Measurements from ENCODE around the gene GAPDH.

Gene GAPDH

GRCh38 chr12:6550294-6551062 is 16.2 kb downstream of the GAPDH start:
- DNase-seq (ENCODE audit: low read depth) = peak; percentile 93
- peak overlapping the region; percentile 16 for H3K4me3 ChIP-seq (ENCODE audit: low read depth, low read length)
- TF ChIP-seq MAX (IDR thresholded peaks at IDR 0.05; ENCODE audit: low read depth, low read length) (0 out of 2 replicates have a peak, but pooled peaks have one; percentile 9), POLR2A (IDR thresholded peaks at IDR 0.05; ENCODE audit: extremely low read depth, insufficient read length) (no peak)

GRCh38 chr12:6551063-6551461 is 16.7 kb downstream of the GAPDH start:
- no peak for DNase-seq (ENCODE audit: low read depth)
- H3K4me3 ChIP-seq (ENCODE audit: low read depth, low read length) = no peak overlapping the region
- no peak for TF ChIP-seq MAX (IDR thresholded peaks at IDR 0.05; ENCODE audit: low read depth, low read length)

DNA sequence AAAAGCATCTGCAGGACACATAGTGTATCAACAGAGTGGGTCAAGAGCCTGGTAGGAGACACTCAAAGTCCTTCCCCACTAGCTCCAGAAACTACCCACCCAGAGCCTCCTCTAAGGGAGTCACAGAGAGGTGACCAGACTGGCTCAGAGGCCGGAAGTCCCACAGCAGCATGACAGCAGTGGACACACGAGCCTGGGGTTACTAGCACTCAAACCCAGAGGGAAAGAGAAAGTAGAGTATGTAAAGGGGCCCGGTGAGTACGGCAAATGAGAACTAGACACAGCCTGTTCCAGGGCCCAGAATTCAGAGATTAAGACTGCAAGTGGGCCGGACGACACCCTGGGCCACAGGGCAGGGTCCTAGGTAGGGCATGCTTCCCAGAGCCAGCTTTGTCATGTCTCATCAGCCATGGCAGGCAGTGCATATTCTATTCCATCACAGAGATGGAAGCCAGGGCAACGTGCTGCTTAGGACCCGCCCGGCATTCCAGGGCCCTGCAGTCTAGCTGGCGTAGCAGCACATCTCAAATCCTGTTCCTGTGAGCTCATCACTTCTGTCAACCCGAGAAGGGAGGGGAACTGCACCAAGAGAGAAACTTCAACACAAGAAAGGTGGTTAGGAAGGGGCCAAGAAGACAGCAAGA is 17.3 kb downstream of the GAPDH start:
- no peak for TF ChIP-seq MAX (IDR thresholded peaks at IDR 0.05; ENCODE audit: low read depth, low read length)
- no peak for TF ChIP-seq MYC (IDR thresholded peaks at IDR 0.05; ENCODE audit: low read depth, low read length)
- TF ChIP-seq POLR2A (IDR thresholded peaks at IDR 0.05; ENCODE audit: extremely low read depth, insufficient read length) = no peak
- TF ChIP-seq CTCF (IDR thresholded peaks at IDR 0.05; ENCODE audit: low read depth, low read length) = no peak
- no peak for DNase-seq (ENCODE audit: low read depth)

DNA sequence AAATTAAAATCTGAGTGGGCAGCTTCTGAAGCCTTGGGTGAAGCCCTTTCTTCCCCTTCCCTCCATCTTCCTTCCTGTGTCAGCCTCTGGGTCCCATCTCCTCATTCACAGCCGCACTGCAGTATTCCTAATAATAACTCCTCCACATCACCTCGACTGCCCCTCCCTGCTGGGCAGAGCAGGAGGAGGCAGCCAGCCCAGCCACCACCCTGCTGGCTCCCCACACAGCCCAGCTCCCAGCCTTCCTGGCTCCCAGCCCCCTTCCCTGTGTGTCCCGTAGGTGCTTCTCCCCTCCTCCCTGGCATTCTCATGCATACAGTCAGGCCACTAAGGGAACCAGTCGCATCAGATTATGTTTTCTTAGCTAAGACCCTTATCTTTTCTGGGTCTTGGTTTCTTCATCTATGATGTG is 17.8 kb downstream of the GAPDH start:
- DNase-seq (ENCODE audit: low read depth) = no peak
- TF ChIP-seq POLR2A (IDR thresholded peaks at IDR 0.05; ENCODE audit: extremely low read depth, insufficient read length) (no peak), CTCF (IDR thresholded peaks at IDR 0.05; ENCODE audit: low read depth, low read length) (no peak), MAX (IDR thresholded peaks at IDR 0.05; ENCODE audit: low read depth, low read length) (no peak), MYC (IDR thresholded peaks at IDR 0.05; ENCODE audit: low read depth, low read length) (no peak)
- no peak overlapping the region for H3K4me3 ChIP-seq (ENCODE audit: low read depth, low read length)

More for the DNA sequence above, 17.3 kb downstream of the GAPDH start:
- H3K4me3 ChIP-seq (ENCODE audit: low read depth, low read length) = no peak overlapping the region

GRCh38 chr12:6553051-6553868 is 18.9 kb downstream of the GAPDH start:
- TF ChIP-seq MYC (IDR thresholded peaks at IDR 0.05; ENCODE audit: low read depth, low read length) = no peak
- no peak for TF ChIP-seq CTCF (IDR thresholded peaks at IDR 0.05; ENCODE audit: low read depth, low read length)
- TF ChIP-seq POLR2A (IDR thresholded peaks at IDR 0.05; ENCODE audit: extremely low read depth, insufficient read length) = no peak
- TF ChIP-seq MAX (IDR thresholded peaks at IDR 0.05; ENCODE audit: low read depth, low read length) = no peak
- peak overlapping the region; percentile 84 for H3K4me3 ChIP-seq (ENCODE audit: low read depth, low read length)
- peak; percentile 24 for DNase-seq (ENCODE audit: low read depth)

DNA sequence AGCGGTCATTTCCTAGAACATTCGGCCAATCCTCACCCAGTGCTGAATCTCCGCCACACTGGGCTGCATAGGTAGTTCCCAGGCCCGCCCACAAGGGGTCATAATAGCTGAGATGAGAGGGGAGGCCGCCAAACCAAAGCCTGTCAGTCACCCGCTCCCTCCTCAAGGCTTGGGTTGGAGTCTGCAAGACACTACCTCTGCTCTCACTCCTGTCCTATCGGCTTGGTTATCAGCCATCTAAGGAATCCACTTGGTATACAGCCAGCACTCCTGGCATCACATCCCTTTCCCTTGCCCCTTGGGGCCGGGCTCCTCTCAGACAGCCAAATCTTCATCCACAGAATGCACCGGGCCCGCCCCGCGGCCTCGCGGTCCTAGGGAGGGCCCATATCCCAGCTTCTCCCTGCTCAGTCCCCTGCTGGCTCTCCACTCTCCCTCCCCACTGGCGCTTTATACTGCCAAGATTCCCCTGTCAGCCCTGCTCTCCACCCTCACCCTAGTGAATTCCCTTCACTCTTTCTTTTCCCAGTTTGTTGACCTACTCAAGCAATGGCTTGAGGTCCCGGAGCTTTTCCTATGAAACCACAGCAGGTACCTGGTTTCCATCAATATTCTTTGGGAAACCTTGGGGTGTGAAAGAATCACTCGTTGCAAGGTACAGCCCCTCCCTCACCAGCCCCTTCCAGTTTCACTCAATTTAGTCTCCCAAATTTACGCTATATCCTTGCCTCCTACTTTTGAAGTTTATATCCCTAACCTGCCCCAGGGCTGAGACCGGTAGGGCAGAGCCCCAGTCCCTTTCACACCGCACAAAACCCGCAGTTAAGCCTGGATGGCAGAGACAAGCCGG is 20.1 kb downstream of the GAPDH start:
- TF ChIP-seq MYC (IDR thresholded peaks at IDR 0.05; ENCODE audit: low read depth, low read length) (no peak), MAX (IDR thresholded peaks at IDR 0.05; ENCODE audit: low read depth, low read length) (0 out of 2 replicates have a peak, but pooled peaks have one; percentile 5), CTCF (IDR thresholded peaks at IDR 0.05; ENCODE audit: low read depth, low read length) (peak; percentile 63), POLR2A (IDR thresholded peaks at IDR 0.05; ENCODE audit: extremely low read depth, insufficient read length) (no peak)
- peak; percentile 90 for DNase-seq (ENCODE audit: low read depth)
- H3K4me3 ChIP-seq (ENCODE audit: low read depth, low read length) = peak overlapping the region; percentile 84

All from NB4 (cell line).